BLaER1 (cell line): Measurements from ENCODE around the gene RELT.
"Not testable (repeated sequence)": the region's sequence is repeated elsewhere in the genome, so short reads cannot be mapped to it uniquely, and the experiment has no call there.

ENCODE experiments used
- H3K27ac ChIP-seq: shearing (Covaris generic); formaldehyde crosslinking; 2 replicates; pipeline ENCODE4 v1.8.1; 2022
- H3K27me3 ChIP-seq: shearing (Covaris generic); formaldehyde crosslinking; 2 replicates; pipeline ENCODE4 v1.8.1; 2022
- H3K36me3 ChIP-seq: shearing (Covaris generic); formaldehyde crosslinking; 2 replicates; pipeline ENCODE4 v1.8.1; 2022
- H3K4me1 ChIP-seq: shearing (Covaris generic); formaldehyde crosslinking; 2 replicates; pipeline ENCODE4 v1.8.1; 2022
- H3K4me2 ChIP-seq: shearing (Covaris generic); formaldehyde crosslinking; 2 replicates; pipeline ENCODE4 v1.8.1; 2022
- H3K4me3 ChIP-seq: shearing (Covaris generic); formaldehyde crosslinking; 2 replicates; pipeline ENCODE4 v1.8.1; 2022
- H3K9ac ChIP-seq: shearing (Covaris generic); formaldehyde crosslinking; 2 replicates; pipeline ENCODE4 v1.8.1; 2022
- H3K9me3 ChIP-seq: shearing (Covaris generic); formaldehyde crosslinking; 2 replicates; pipeline ENCODE4 v1.8.1; 2022
- H4K20me1 ChIP-seq: shearing (Covaris generic); formaldehyde crosslinking; 2 replicates; pipeline ENCODE4 v1.8.1; 2022
- Cebpa-rat ChIP-seq: shearing (Covaris generic); IDR thresholded peaks from 2 replicates; pipeline ENCODE4 v1.8.1; 2022

RELT gene

GRCh38 chr11:73430326-73430725, 54.1 kb downstream of the RELT start:
- Histone ChIP-seq H3K4me3 (no peak overlapping the region), H3K4me1 (peaks cover 8% of the 10 kb centered on the region), H4K20me1 (peaks cover 5% of the 10 kb centered on the region; the same call in 1 of the 2 replicates), H3K9ac (no peak overlapping the region), H3K36me3 (peaks cover 52% of the 10 kb centered on the region), H3K27me3 (no peaks in the 10 kb centered on the region), H3K9me3 (no peaks in the 10 kb centered on the region), H3K4me2 (no peak overlapping the region), H3K27ac (no peak overlapping the region)
- no peak for TF ChIP-seq Cebpa-rat

- Histone ChIP-seq H3K9me3 (no peaks in the 10 kb centered on the region), H3K27ac (no peak overlapping the region), H3K4me3 (no peak overlapping the region), H3K9ac (no peak overlapping the region), H4K20me1 (peaks cover 5% of the 10 kb centered on the region; the same call in 1 of the 2 replicates), H3K4me2 (no peak overlapping the region), H3K4me1 (peaks cover 8% of the 10 kb centered on the region), H3K27me3 (no peaks in the 10 kb centered on the region), H3K36me3 (peaks cover 44% of the 10 kb centered on the region)
- TF ChIP-seq Cebpa-rat, result no peak
These were observed 55.2 kb downstream of the RELT start for GRCh38 chr11:73431396-73431795.

GRCh38 chr11:73436859-73437258, 60.7 kb downstream of the RELT start:
- not testable (repeated sequence) for H3K27ac ChIP-seq, H3K4me1 ChIP-seq, H3K4me2 ChIP-seq, H3K9me3 ChIP-seq, H3K36me3 ChIP-seq, H3K27me3 ChIP-seq, H3K9ac ChIP-seq, H3K4me3 ChIP-seq, H4K20me1 ChIP-seq

GRCh38 chr11:73439002-73439843, 63.0 kb downstream of the RELT start:
- Histone ChIP-seq H3K9ac (no peak overlapping the region), H4K20me1 (no peaks in the 10 kb centered on the region), H3K36me3 (peaks cover 6% of the 10 kb centered on the region; the same call in 1 of the 2 replicates), H3K4me3 (no peak overlapping the region), H3K4me1 (no peaks in the 10 kb centered on the region), H3K27me3 (no peaks in the 10 kb centered on the region), H3K9me3 (no peaks in the 10 kb centered on the region), H3K27ac (no peak overlapping the region), H3K4me2 (no peak overlapping the region)
- no peak for TF ChIP-seq Cebpa-rat

GRCh38 chr11:73445980-73446379, 69.8 kb downstream of the RELT start:
- no peak for TF ChIP-seq Cebpa-rat
- Histone ChIP-seq H3K36me3 (peaks cover 20% of the 10 kb centered on the region), H3K9ac (no peak overlapping the region), H4K20me1 (no peaks in the 10 kb centered on the region), H3K27me3 (no peaks in the 10 kb centered on the region), H3K4me1 (no peaks in the 10 kb centered on the region), H3K27ac (no peak overlapping the region), H3K9me3 (no peaks in the 10 kb centered on the region), H3K4me2 (no peak overlapping the region), H3K4me3 (no peak overlapping the region)

GRCh38 chr11:73446766-73447165, 70.6 kb downstream of the RELT start:
- H3K4me2 ChIP-seq, result no peak overlapping the region
- no peaks in the 10 kb centered on the region for H3K9me3 ChIP-seq
- H4K20me1 ChIP-seq, result no peaks in the 10 kb centered on the region
- H3K4me3 ChIP-seq, result no peak overlapping the region
- H3K9ac ChIP-seq, result no peak overlapping the region
- H3K27me3 ChIP-seq, result no peaks in the 10 kb centered on the region
- no peaks in the 10 kb centered on the region for H3K4me1 ChIP-seq
- no peak for TF ChIP-seq Cebpa-rat
- no peak overlapping the region for H3K27ac ChIP-seq
- H3K36me3 ChIP-seq, result peaks cover 20% of the 10 kb centered on the region
